K562 (cell line): Measurements from ENCODE around the gene ADAMTS2. TPM values are rescaled to one million over a fixed set of nuclear protein-coding genes. Genes with fewer than 3 reads are reported as not detected.

Source experiments
- ATAC-seq: fragments of 200-7000 bp; cut with Tn5 transposase; 3 replicates; pipeline ENCODE4 v1.9.1; 2020; ENCODE audit warnings: moderate library complexity
- BruUV-seq: library from RNA; stranded (reverse); fragments of 400-500 nt; replicated peaks from 2 replicates; lab custom pipeline; 2021; lab: Mats Ljungman, UMichigan
- CTCF ChIA-PET: fragments of 300-600 bp; formaldehyde crosslinking; extraction: SDS; loops from one replicate; lab custom pipeline; 2021; ENCODE audit warnings: low intra/inter-chr PET ratio; lab: Yijun Ruan, JAX
- POLR2A ChIA-PET: fragments of 300-600, 350-650 bp; sonication (Branson Sonifier 250); formaldehyde crosslinking; extraction: SDS; loops from one replicate; lab custom pipeline; 2021; ENCODE audit warnings: antibody characterized with exemption, inconsistent platforms; lab: Yijun Ruan, JAX
- DNase-seq, 4 experiments: peaks; one replicate each; pipeline versions ENCODE4 v3.0.0 to v3.0.0-alpha.2; 2011 to 2018; ENCODE audit warnings: low spot score in 3 of 4, mixed read lengths in 3 of 4; ENCODE audit errors: extremely low read depth in 1 of 4
- FAIRE-seq: peaks from 2 replicates; lab custom pipeline; 2011; peaks lifted over from hg19 to GRCh38; lab: Jason Lieb, UNC
- H2AFZ ChIP-seq: 2 replicates; pipeline ENCODE4 v1.6.0; 2011; ENCODE audit warnings: low read depth, low read length, control low read depth, inconsistent platforms
- H3K27ac ChIP-seq: fragments of 200-600 bp; 3 replicates; pipeline ENCODE4 v1.8.0; 2011; ENCODE audit warnings: low read depth, mild to moderate bottlenecking, control low read depth, inconsistent platforms, low read length, moderate library complexity, mixed read lengths; ENCODE audit errors: extremely low read depth
- H3K27me3 ChIP-seq, 2 experiments: fragments of 300-600 bp in 1 of 2; 2 replicates in 1 of 2; 3 replicates in 1 of 2; pipeline versions ENCODE4 v1.6.0 to v1.8.0; 2011; ENCODE audit warnings: inconsistent platforms in 2 of 2, low read length in 2 of 2, mild to moderate bottlenecking in 1 of 2, mixed read lengths in 1 of 2, moderate library complexity in 1 of 2; ENCODE audit not compliant: control insufficient read depth in 2 of 2, insufficient read depth in 2 of 2
- H3K36me3 ChIP-seq: fragments of 300-600 bp; 3 replicates; pipeline ENCODE4 v1.8.0; 2011; ENCODE audit warnings: mild to moderate bottlenecking, low read length, inconsistent platforms; ENCODE audit not compliant: control insufficient read depth, insufficient read depth
- H3K4me1 ChIP-seq, 2 experiments: fragments of 200-600 bp in 1 of 2; replicated peaks in 1 of 2; 2 replicates in 1 of 2; 3 replicates in 1 of 2; pipeline versions ENCODE4 v1.5.1 to v1.8.0; 2011; ENCODE audit warnings: inconsistent platforms in 2 of 2, low read length in 2 of 2, mild to moderate bottlenecking in 1 of 2, mixed read lengths in 1 of 2, moderate library complexity in 1 of 2; ENCODE audit not compliant: control insufficient read depth in 2 of 2, insufficient read depth in 2 of 2
- H3K4me2 ChIP-seq: 2 replicates; pipeline ENCODE4 v1.6.1; 2011; ENCODE audit warnings: low read length, control low read depth, inconsistent platforms, mixed read lengths; ENCODE audit not compliant: insufficient read depth
- H3K4me3 ChIP-seq: fragments of 200-600 bp; sonication (generic), shearing (Covaris generic); 2 replicates; pipeline ENCODE4 v1.5.1; 2016; ENCODE audit warnings: control low read depth, inconsistent platforms
- H3K79me2 ChIP-seq: fragments of 200-600 bp; 3 replicates; pipeline ENCODE4 v1.8.0; 2011; ENCODE audit warnings: low read length, inconsistent platforms; ENCODE audit not compliant: control insufficient read depth, insufficient read depth
- H3K9ac ChIP-seq, 2 experiments: 2 replicates each; pipeline versions ENCODE4 v1.6.0 to v1.6.1; 2011; ENCODE audit warnings: low read depth in 2 of 2, low read length in 2 of 2, control low read depth in 1 of 2, inconsistent platforms in 1 of 2, mild to moderate bottlenecking in 1 of 2, mixed read lengths in 1 of 2; ENCODE audit not compliant: insufficient read depth in 1 of 2
- H3K9me1 ChIP-seq: one replicate; pipeline ENCODE4 v1.6.0; 2011; ENCODE audit warnings: inconsistent platforms, mild to moderate bottlenecking, low read length, moderate library complexity; ENCODE audit not compliant: control insufficient read depth, insufficient read depth
- H3K9me3 ChIP-seq: replicated peaks from 2 replicates; pipeline ENCODE4 v1.5.1; 2011; ENCODE audit warnings: low read depth, low read length, inconsistent platforms; ENCODE audit not compliant: control insufficient read depth, insufficient read depth
- H4K20me1 ChIP-seq: replicated peaks from 2 replicates; pipeline ENCODE4 v1.6.1; 2011; ENCODE audit warnings: low read length, inconsistent platforms, mixed read lengths; ENCODE audit not compliant: control insufficient read depth, insufficient read depth
- TSHZ1 ChIP-seq: fragments of 250-450 bp; sonication (Bioruptor Pico); IDR thresholded peaks from 2 replicates; pipeline ENCODE4 v1.4.0; 2020; ENCODE audit warnings: mild to moderate bottlenecking, moderate library complexity
- WGBS: fragments of 100-300 bp; shearing (Covaris generic); methylation state at CpG from one replicate; pipeline ENCODE4 v1.1.6; 2016; ENCODE audit warnings: low coverage, mixed read lengths; ENCODE audit not compliant: insufficient coverage; ENCODE audit errors: missing lambda C conversion rate; 5-methylcytosine and 5-hydroxymethylcytosine counted together
- in situ Hi-C: fragments of 300-500 bp; cut with MboI; formaldehyde crosslinking; loops from 4 replicates; pipeline ENCODE4 v1.15.0; 2018; ENCODE audit warnings: inconsistent platforms, mixed read lengths
- intact Hi-C: fragments of 100-400 bp; cut with micrococcal nuclease; formaldehyde crosslinking; loops from 2 replicates; pipeline ENCODE4 v1.14.2; 2022
- polyA plus RNA-seq, 8 experiments: library from polyadenylated mRNA; depleted of rRNA in 4 of 8; stranded (reverse) in 5 of 8; unstranded in 3 of 8; fragments of >200 nt; fragmentation: Nextera tagmentation in 2 of 8; fragmentation: Illumina TruSeq in 1 of 8; extraction: Ambion mirVana in 2 of 8; extraction: Trizol in 1 of 8; gene quantifications; 2 replicates each; pipeline versions ENCODE4 v1.2.1 to v1.2.3, GENCODE V29; 2011 to 2014; ENCODE audit warnings: inconsistent platforms in 1 of 8, missing spikeins in 1 of 8
- total RNA-seq, 7 experiments: library from RNA; depleted of rRNA in 6 of 7; stranded (reverse); fragments of >200 nt in 6 of 7; fragmentation: Illumina TruSeq in 2 of 7; extraction: Trizol in 2 of 7; gene quantifications; 2 replicates each; pipeline versions ENCODE4 v1.2.1 to v1.2.3, GENCODE V29; 2011 to 2021; ENCODE audit warnings: low replicate concordance in 1 of 7

The ADAMTS2 gene
- total and polyA plus RNA-seq, 9 of the 15 experiments (the other 6 are each of a cell fraction or from before 2014, with no cell fraction given) = not detected

DNA sequence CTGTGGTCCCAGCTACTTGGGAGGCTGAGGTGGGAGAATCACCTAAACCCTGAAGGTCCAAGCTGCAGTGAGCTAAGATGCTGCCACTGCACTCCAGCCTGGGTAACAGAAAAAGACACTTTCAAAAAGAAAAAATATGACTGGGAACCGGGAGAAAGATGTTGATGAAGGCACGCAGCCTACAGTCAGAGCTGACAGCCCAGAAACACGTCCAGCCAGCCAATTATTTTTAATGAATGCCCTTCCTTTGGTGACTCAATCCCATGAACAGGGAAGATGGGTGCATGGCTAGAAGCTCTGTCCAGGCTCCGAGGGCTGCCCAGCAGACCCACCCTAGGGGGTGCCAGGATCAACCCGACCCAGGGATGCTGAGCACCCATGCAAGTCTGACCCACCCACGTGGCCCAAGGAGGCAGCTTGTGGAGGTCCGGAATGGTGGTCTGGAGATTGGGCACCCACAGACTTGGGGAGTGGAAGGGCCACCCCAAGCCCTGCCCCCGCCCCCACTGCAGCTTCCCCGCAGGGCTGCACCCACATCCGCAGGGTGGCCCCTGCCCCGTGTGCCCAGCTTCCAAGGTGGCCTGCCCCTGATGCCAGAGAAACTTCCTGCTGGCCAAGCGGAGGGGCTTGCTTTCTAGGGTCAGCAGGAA lies 51.0 kb downstream of the ADAMTS2 start:
- no peak for ATAC-seq
- CTCF ChIA-PET = no interaction called here
- Histone ChIP-seq H3K79me2 (no peaks in the 10 kb centered on the region), H4K20me1 (no peaks in the 10 kb centered on the region; the same call in 1 of the 2 replicates), H3K36me3 (no peaks in the 10 kb centered on the region), H3K9me1 (no peaks in the 10 kb centered on the region), H3K27ac (no peak overlapping the region), H3K4me2 (no peak overlapping the region), H3K4me1 (peaks cover 0 to 4% of the 10 kb centered on the region in 2 experiments; a peak in 1 of 5 replicates), H3K4me3 (no peak overlapping the region), H3K9me3 (no peaks in the 10 kb centered on the region), H3K9ac (no peak overlapping the region), H3K27me3 (peaks cover 13 to 67% of the 10 kb centered on the region in 2 experiments; a peak in 4 of 5 replicates), H2AFZ (no peak overlapping the region)
- intact Hi-C loops = no loop called here
- no peak for TF ChIP-seq TSHZ1
- no TSS peak for BruUV-seq
- in situ Hi-C loops = no loop called here
- 2% methylated on average over 8 of the region's 12 CpGs for WGBS
- DNase-seq = no peak
- POLR2A ChIA-PET = interaction anchor here (0.7 kb wide), 1 partner anchor 134 kb away, joined by 3 read pairs; no protein-coding TSS in a partner anchor
- FAIRE-seq = no peak
